ENCODE measurements around the gene EDIL3.

The EDIL3 gene

GRCh38 chr5:83993803-83994202 is 390.9 kb downstream of the EDIL3 start:
- Histone ChIP-seq H3K4ac (ENCODE audit: low read depth, low read length) (no peak overlapping the region), H4K5ac (ENCODE audit: low read length) (no peak overlapping the region), H3K4me3 (ENCODE audit: low read length) (no peak overlapping the region)

GRCh38 chr5:83991566-83992224 is 393.0 kb downstream of the EDIL3 start:
- Histone ChIP-seq H3K27ac (ENCODE audit: low read depth, low read length) (no peak overlapping the region), H2AK5ac (ENCODE audit: low read length) (no peak overlapping the region), H4K8ac (ENCODE audit: low read depth, low read length) (no peak overlapping the region), H3K4me2 (ENCODE audit: low read length) (no peak overlapping the region), H2BK5ac (ENCODE audit: low read length) (no peak overlapping the region), H4K5ac (ENCODE audit: low read length) (no peak overlapping the region), H3K4ac (ENCODE audit: low read depth, low read length) (no peak overlapping the region), H3K79me2 (ENCODE audit: control insufficient read depth, insufficient read depth, low read length) (no peaks in the 10 kb centered on the region), H3K9ac (ENCODE audit: low read length) (no peak overlapping the region), H3K36me3 (ENCODE audit: control insufficient read depth, insufficient read depth, low read length) (no peaks in the 10 kb centered on the region), H3K56ac (ENCODE audit: low read length) (no peak overlapping the region), H3K27me3 (ENCODE audit: insufficient read depth, low read length, poor library complexity) (no peaks in the 10 kb centered on the region), H3K23ac (ENCODE audit: low read length) (no peak overlapping the region), H2BK120ac (ENCODE audit: low read depth, low read length) (no peak overlapping the region), H3K79me1 (ENCODE audit: low read length) (no peaks in the 10 kb centered on the region), H3K4me1 (ENCODE audit: control insufficient read depth, low read depth, low read length) (no peaks in the 10 kb centered on the region), H2BK15ac (replicated peaks; ENCODE audit: low read depth) (no peak overlapping the region), H3K18ac (ENCODE audit: low read length) (no peak overlapping the region), H3K4me3 (ENCODE audit: low read length) (no peak overlapping the region)
- no CpG with 5 or more reads among the region's 9 CpGs for WGBS (ENCODE audit: extremely low coverage, insufficient coverage, low lambda C conversion rate)
- no peak for DNase-seq

More at GRCh38 chr5:83993803-83994202, 390.9 kb downstream of the EDIL3 start:
- no peak overlapping the region for H2AK5ac ChIP-seq (ENCODE audit: low read length)
- H3K27ac ChIP-seq (ENCODE audit: low read depth, low read length): no peak overlapping the region
- H3K23ac ChIP-seq (ENCODE audit: low read length): no peak overlapping the region
- no peak for DNase-seq
- no peaks in the 10 kb centered on the region for H3K27me3 ChIP-seq (ENCODE audit: insufficient read depth, low read length, poor library complexity)
- H2BK15ac ChIP-seq (replicated peaks; ENCODE audit: low read depth): no peak overlapping the region
- H2BK120ac ChIP-seq (ENCODE audit: low read depth, low read length): no peak overlapping the region
- H3K36me3 ChIP-seq (ENCODE audit: control insufficient read depth, insufficient read depth, low read length): no peaks in the 10 kb centered on the region
- H3K4me2 ChIP-seq (ENCODE audit: low read length): no peak overlapping the region
- no peak overlapping the region for H4K8ac ChIP-seq (ENCODE audit: low read depth, low read length)
- H3K56ac ChIP-seq (ENCODE audit: low read length): no peak overlapping the region
- WGBS (ENCODE audit: extremely low coverage, insufficient coverage, low lambda C conversion rate): no CpG with 5 or more reads among the region's 2 CpGs
- H3K9ac ChIP-seq (ENCODE audit: low read length): no peak overlapping the region
- H2BK5ac ChIP-seq (ENCODE audit: low read length): no peak overlapping the region
- no peaks in the 10 kb centered on the region for H3K4me1 ChIP-seq (ENCODE audit: control insufficient read depth, low read depth, low read length)
- H3K79me2 ChIP-seq (ENCODE audit: control insufficient read depth, insufficient read depth, low read length): no peaks in the 10 kb centered on the region
- no peak overlapping the region for H3K18ac ChIP-seq (ENCODE audit: low read length)
- H3K79me1 ChIP-seq (ENCODE audit: low read length): no peaks in the 10 kb centered on the region

- no peak overlapping the region for H4K8ac ChIP-seq (ENCODE audit: low read depth, low read length)
- H3K27ac ChIP-seq (ENCODE audit: low read depth, low read length): no peak overlapping the region
- H3K56ac ChIP-seq (ENCODE audit: low read length): no peak overlapping the region
- no peak overlapping the region for H3K4ac ChIP-seq (ENCODE audit: low read depth, low read length)
- H3K4me3 ChIP-seq (ENCODE audit: low read length): no peak overlapping the region
- H4K5ac ChIP-seq (ENCODE audit: low read length): no peak overlapping the region
- no peaks in the 10 kb centered on the region for H3K27me3 ChIP-seq (ENCODE audit: insufficient read depth, low read length, poor library complexity)
- no peaks in the 10 kb centered on the region for H3K79me2 ChIP-seq (ENCODE audit: control insufficient read depth, insufficient read depth, low read length)
- DNase-seq: no peak
- no peaks in the 10 kb centered on the region for H3K36me3 ChIP-seq (ENCODE audit: control insufficient read depth, insufficient read depth, low read length)
- no peak overlapping the region for H2BK15ac ChIP-seq (replicated peaks; ENCODE audit: low read depth)
- H3K4me1 ChIP-seq (ENCODE audit: control insufficient read depth, low read depth, low read length): peaks cover 2% of the 10 kb centered on the region
- no peak overlapping the region for H3K9ac ChIP-seq (ENCODE audit: low read length)
- no peaks in the 10 kb centered on the region for H3K79me1 ChIP-seq (ENCODE audit: low read length)
- H2AK5ac ChIP-seq (ENCODE audit: low read length): no peak overlapping the region
- no peak overlapping the region for H3K18ac ChIP-seq (ENCODE audit: low read length)
- H3K23ac ChIP-seq (ENCODE audit: low read length): no peak overlapping the region
- H2BK5ac ChIP-seq (ENCODE audit: low read length): no peak overlapping the region
- H2BK120ac ChIP-seq (ENCODE audit: low read depth, low read length): no peak overlapping the region
- no peak overlapping the region for H3K4me2 ChIP-seq (ENCODE audit: low read length)
Observed at GRCh38 chr5:83988293-83988685, 396.4 kb downstream of the EDIL3 start.

- Histone ChIP-seq H3K36me3 (ENCODE audit: control insufficient read depth, insufficient read depth, low read length) (no peaks in the 10 kb centered on the region), H3K4ac (ENCODE audit: low read depth, low read length) (no peak overlapping the region), H3K27ac (ENCODE audit: low read depth, low read length) (no peak overlapping the region), H3K4me1 (ENCODE audit: control insufficient read depth, low read depth, low read length) (peaks cover 2% of the 10 kb centered on the region), H3K79me2 (ENCODE audit: control insufficient read depth, insufficient read depth, low read length) (no peaks in the 10 kb centered on the region), H3K18ac (ENCODE audit: low read length) (no peak overlapping the region), H2BK5ac (ENCODE audit: low read length) (no peak overlapping the region), H3K79me1 (ENCODE audit: low read length) (no peaks in the 10 kb centered on the region), H3K4me3 (ENCODE audit: low read length) (no peak overlapping the region), H4K5ac (ENCODE audit: low read length) (no peak overlapping the region), H3K56ac (ENCODE audit: low read length) (no peak overlapping the region), H4K8ac (ENCODE audit: low read depth, low read length) (no peak overlapping the region), H3K23ac (ENCODE audit: low read length) (no peak overlapping the region), H2BK15ac (replicated peaks; ENCODE audit: low read depth) (no peak overlapping the region), H2AK5ac (ENCODE audit: low read length) (no peak overlapping the region), H2BK120ac (ENCODE audit: low read depth, low read length) (no peak overlapping the region), H3K4me2 (ENCODE audit: low read length) (no peak overlapping the region), H3K27me3 (ENCODE audit: insufficient read depth, low read length, poor library complexity) (no peaks in the 10 kb centered on the region), H3K9ac (ENCODE audit: low read length) (no peak overlapping the region)
- DNase-seq: no peak
- no CpG with 5 or more reads among the region's 4 CpGs for WGBS (ENCODE audit: extremely low coverage, insufficient coverage, low lambda C conversion rate)
Observed at GRCh38 chr5:83987513-83988292, 397.0 kb downstream of the EDIL3 start.

GRCh38 chr5:83983852-83984251 is 400.8 kb downstream of the EDIL3 start:
- Histone ChIP-seq H3K4ac (ENCODE audit: low read depth, low read length) (no peak overlapping the region), H3K18ac (ENCODE audit: low read length) (no peak overlapping the region), H2BK15ac (replicated peaks; ENCODE audit: low read depth) (no peak overlapping the region), H3K36me3 (ENCODE audit: control insufficient read depth, insufficient read depth, low read length) (no peaks in the 10 kb centered on the region), H3K27me3 (ENCODE audit: insufficient read depth, low read length, poor library complexity) (no peaks in the 10 kb centered on the region), H2BK5ac (ENCODE audit: low read length) (no peak overlapping the region), H4K8ac (ENCODE audit: low read depth, low read length) (no peak overlapping the region), H2AK5ac (ENCODE audit: low read length) (no peak overlapping the region), H3K23ac (ENCODE audit: low read length) (no peak overlapping the region), H3K9ac (ENCODE audit: low read length) (no peak overlapping the region), H3K56ac (ENCODE audit: low read length) (no peak overlapping the region), H3K79me2 (ENCODE audit: control insufficient read depth, insufficient read depth, low read length) (no peaks in the 10 kb centered on the region), H3K4me2 (ENCODE audit: low read length) (no peak overlapping the region), H3K27ac (ENCODE audit: low read depth, low read length) (no peak overlapping the region), H3K79me1 (ENCODE audit: low read length) (no peaks in the 10 kb centered on the region), H2BK120ac (ENCODE audit: low read depth, low read length) (no peak overlapping the region), H3K4me3 (ENCODE audit: low read length) (no peak overlapping the region), H4K5ac (ENCODE audit: low read length) (no peak overlapping the region), H3K4me1 (ENCODE audit: control insufficient read depth, low read depth, low read length) (peaks cover 2% of the 10 kb centered on the region)
- no peak for DNase-seq
- WGBS (ENCODE audit: extremely low coverage, insufficient coverage, low lambda C conversion rate): 100% methylated on average over 1 of the region's 4 CpGs

Data from mesendoderm (in vitro differentiated cells).